Epithelial cell of proximal tubule (primary cell): ENCODE data around the gene SLC6A2. TPM values are rescaled to one million over a fixed set of nuclear protein-coding genes. Genes with fewer than 3 reads are reported as not detected.
"Not testable (repeated sequence)": the region's sequence is repeated elsewhere in the genome, so short reads cannot be mapped to it uniquely, and the experiment has no call there.

Source experiments
- DNase-seq: peaks from one replicate; pipeline ENCODE4 v3.0.0-alpha.2; 2011; ENCODE audit warnings: low read depth
- H3K4me3 ChIP-seq: 2 replicates; pipeline ENCODE4 v1.5.1; 2011; ENCODE audit warnings: low read depth, mild to moderate bottlenecking, low read length
- CTCF ChIP-seq: conservative IDR thresholded peaks from 2 replicates; pipeline ENCODE4 v1.5.1; 2012; ENCODE audit warnings: low read depth, mild to moderate bottlenecking, low read length
- total RNA-seq: library from RNA; depleted of rRNA; stranded (reverse); fragments of >200 nt; gene quantifications from 2 replicates; pipeline ENCODE4 v1.2.3, GENCODE V29; 2015

The SLC6A2 gene
- total RNA-seq = not detected in 2 replicates

DNA sequence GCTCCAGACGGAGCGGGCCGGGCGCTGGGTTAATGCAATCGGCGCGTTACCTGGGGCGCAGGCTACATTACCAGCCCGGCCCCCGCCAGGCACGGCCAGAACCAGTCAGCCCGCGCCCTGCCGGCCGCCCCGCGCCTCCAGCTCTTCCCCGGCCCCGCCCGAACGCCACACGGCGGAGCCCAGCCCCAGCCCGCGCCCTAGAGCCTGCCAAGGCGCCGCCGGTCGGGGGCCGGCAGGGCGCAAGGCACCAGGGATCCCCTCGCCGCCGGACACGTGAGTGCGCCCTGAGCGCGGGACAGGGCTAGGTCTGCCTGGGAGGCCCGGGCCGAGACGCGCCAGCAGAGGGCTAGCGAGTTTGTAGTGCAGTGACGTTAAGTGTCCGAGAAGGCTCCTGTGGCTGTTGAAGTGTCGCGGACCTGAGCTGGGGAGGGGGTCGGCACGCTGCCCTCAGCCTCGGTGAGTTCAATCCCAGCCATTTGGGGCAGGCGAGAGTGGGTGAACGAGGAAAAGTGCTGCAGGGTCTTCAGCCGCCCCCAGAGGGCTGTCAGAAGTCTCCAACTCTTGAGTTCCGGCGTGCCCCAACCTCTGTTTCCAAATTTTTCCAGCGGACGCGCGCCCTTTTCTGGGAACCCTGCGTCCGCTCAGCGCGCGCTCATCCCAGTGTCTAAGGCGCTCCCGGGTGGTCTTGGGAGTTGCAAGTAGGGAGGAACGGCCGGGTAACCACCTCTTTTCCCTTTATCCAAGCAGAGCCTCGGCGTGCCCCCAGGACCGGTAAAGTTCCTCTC lies at the start of gene SLC6A2:
TSS of gene SLC6A2 (plus strand) at position 92 of the 785 bp plus-strand sequence. CDS start 707 bp downstream, outside the sequence.
- DNase-seq = no peak
- H3K4me3 ChIP-seq = no peak within 1 kb of the TSS

DNA sequence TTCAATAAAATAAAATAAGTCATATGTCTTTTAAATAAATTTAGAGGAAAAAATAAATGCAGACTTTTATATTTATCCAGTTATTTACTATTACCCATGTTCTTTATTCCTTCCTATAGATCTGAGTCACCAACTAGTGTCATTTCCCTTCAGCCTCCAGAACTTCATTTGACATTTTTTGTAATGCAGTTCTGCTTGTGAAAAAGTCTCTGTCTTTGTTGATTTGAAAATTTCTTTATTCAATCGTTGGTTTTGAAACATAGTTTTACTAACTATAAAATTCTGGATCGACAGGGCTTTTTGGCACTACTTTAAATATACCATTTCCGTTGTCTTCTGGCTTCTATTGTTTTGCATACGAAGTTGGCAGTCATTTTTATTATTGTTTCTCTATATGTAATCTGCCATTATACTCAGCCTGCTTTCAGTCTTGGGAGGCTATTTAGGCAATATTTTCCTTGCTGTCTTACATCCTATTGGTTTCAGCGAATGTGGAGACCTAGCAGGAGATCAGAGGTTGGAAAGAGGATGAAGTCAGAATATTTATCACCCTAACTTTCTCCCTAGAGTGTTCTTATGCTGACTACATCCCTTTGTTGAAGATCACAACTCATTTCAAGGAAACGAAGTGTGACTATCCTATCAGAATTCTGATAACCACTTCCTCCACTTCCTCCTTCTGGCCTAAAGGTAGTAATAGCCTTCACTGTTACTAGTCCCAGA lies 42.0 kb upstream of the SLC6A2 start:
- TF ChIP-seq CTCF = no peak
- no peak for DNase-seq
- no peak overlapping the region for H3K4me3 ChIP-seq

More for the DNA sequence above, at the start of gene SLC6A2:
- TF ChIP-seq CTCF = no peak

DNA sequence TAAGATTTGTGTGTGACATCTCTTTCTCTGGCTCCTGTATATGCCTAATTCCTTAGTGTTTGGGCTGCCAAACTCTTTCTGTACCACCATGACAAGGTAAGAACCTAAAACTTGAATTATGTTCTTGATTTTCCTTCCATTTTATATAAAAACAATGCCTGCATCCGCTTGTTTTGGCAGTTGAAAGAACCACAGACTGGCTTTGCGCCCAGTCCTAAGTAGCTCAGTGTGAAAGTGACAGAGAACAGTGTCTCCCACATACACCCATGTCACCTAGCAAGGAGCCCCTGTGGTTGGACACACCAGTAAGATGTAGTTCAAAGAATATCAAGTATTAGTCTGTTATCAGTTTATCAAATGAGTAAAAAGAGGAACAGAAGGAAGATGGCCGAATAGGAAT lies 40.7 kb upstream of the SLC6A2 start:
- TF ChIP-seq CTCF = no peak
- no peak for DNase-seq
- H3K4me3 ChIP-seq = no peak overlapping the region

- DNase-seq = not testable (repeated sequence)
Measured at GRCh38 chr16:55615670-55616069, 40.1 kb upstream of the SLC6A2 start.

DNA sequence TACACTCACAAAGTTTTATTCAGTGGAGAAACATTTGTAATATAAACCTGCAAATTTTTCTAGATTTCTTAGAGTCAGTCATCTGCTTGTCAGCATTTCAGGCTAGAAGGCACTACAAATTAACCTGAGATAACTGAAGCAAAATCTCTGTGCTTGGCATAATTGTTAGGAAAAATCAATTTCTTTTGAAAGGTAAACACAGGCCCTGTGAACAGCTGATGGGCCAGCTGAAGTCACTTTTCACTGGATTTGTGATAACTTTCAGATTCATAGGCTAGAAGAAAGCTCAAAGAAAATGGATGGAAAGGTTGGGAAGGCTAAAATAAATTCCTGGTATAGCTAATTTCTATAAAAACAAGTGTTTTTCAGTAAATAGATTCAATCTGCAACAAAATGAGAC lies 34.0 kb upstream of the SLC6A2 start:
- DNase-seq = no peak
- TF ChIP-seq CTCF = no peak
- no peak overlapping the region for H3K4me3 ChIP-seq

More at GRCh38 chr16:55615670-55616069, 40.1 kb upstream of the SLC6A2 start:
- H3K4me3 ChIP-seq = not testable (repeated sequence)

DNA sequence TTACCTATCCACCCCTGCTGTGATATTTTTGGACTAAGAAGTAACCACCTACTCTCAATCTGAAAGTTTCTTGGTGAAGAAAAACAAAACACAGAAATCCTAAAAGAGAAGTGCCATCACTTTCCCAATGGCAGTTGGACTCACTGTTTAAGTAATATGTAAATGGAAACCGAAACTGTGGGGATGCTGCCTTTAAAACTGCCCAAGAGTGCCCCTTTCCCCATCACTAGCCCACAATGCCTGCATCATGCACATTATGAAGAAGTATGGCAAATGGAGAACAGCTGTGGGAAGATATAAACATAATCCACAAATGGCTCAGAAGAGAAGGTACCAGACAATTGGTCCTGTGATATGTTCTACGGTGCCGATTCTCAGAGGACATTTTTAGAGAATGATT lies 33.5 kb upstream of the SLC6A2 start:
- no peak for TF ChIP-seq CTCF
- DNase-seq = no peak
- H3K4me3 ChIP-seq = no peak overlapping the region

DNA sequence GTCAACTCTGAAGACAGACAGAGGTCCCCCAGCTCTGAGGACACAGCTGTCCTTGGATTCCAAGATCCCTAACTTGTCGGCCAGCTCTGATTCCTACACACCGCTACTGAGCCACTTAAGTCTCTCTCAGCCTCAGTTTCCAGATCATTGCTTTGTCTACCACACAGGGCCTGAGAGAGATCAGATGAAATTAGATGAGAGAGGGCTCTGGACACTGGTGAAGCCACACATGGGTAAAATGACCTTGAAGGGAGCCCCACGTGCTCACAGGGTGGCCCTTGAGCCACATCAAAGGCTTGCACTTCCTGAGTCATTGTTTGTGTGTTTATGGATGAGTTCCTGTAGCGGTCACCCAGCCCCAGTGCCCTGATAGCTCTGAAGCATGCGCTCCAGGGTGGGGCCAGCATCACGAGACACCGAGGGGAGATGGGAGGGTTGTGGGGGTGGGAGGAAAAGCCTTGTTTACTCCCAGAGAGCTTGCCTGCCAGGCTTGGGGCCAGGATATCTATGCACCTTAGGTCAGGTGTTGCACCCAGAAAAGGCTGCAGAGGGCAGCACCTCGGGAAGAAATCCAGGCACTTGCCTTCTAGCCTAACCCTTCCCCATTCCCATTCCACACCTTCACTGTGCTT lies 32.7 kb upstream of the SLC6A2 start:
- no peak for DNase-seq
- TF ChIP-seq CTCF = peak; percentile 38

More for the DNA sequence above, 32.7 kb upstream of the SLC6A2 start:
- no peak overlapping the region for H3K4me3 ChIP-seq
